Neural progenitor cell (in vitro differentiated cells): ENCODE measurements around the gene LGALS16.

Source experiments
- EZH2 ChIP-seq: fragments of 200-600 bp; sonication (generic); IDR thresholded peaks from 2 replicates; pipeline ENCODE4 v1.6.1; 2017; ENCODE audit warnings: antibody characterized with exemption, mild to moderate bottlenecking, moderate library complexity
- EZH2phosphoT487 ChIP-seq: fragments of 200-600 bp; sonication (generic); IDR thresholded peaks from 2 replicates; pipeline ENCODE4 v1.6.1; 2017; ENCODE audit warnings: antibody characterized with exemption
- TF ChIP-seq, protein P1 (sequence below): fragments of 200-600 bp; sonication (generic); IDR thresholded peaks from 2 replicates; pipeline ENCODE4 v1.5.1; 2017; ENCODE audit warnings: antibody characterized with exemption, mild to moderate bottlenecking

DNA sequence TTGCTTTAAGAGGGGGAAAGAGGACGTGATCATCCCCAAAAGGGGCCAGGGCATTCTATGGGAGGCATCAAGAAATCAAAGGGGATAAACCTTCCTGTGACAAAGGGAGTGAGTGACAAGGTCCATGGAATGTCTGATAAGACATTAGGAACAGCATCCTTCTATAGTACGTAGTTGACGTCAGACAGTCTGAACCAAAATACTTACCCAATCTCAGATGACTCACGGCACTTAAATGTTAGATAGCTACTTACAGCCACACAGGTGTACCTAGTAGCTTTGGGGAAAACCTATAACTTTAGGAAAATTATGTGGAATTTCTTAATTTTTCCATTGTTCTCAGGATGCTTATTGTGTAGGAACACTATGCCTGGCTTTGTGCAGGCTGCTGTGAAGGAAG, 4.9 kb downstream of the LGALS16 start:
- TF ChIP-seq, protein P1, sequence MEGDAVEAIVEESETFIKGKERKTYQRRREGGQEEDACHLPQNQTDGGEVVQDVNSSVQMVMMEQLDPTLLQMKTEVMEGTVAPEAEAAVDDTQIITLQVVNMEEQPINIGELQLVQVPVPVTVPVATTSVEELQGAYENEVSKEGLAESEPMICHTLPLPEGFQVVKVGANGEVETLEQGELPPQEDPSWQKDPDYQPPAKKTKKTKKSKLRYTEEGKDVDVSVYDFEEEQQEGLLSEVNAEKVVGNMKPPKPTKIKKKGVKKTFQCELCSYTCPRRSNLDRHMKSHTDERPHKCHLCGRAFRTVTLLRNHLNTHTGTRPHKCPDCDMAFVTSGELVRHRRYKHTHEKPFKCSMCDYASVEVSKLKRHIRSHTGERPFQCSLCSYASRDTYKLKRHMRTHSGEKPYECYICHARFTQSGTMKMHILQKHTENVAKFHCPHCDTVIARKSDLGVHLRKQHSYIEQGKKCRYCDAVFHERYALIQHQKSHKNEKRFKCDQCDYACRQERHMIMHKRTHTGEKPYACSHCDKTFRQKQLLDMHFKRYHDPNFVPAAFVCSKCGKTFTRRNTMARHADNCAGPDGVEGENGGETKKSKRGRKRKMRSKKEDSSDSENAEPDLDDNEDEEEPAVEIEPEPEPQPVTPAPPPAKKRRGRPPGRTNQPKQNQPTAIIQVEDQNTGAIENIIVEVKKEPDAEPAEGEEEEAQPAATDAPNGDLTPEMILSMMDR = no peak
- TF ChIP-seq EZH2 = no peak
- TF ChIP-seq EZH2phosphoT487 = no peak
